Hematopoietic multipotent progenitor cell treated with erythropoietin and hydrocortisone succinate and interleukin-3 and kit ligand, for 15 days (in vitro differentiated cells): Measurements from ENCODE around the gene DOCK11.

ENCODE experiments used
- DNase-seq: peaks from one replicate; pipeline ENCODE4 v3.0.0-alpha.2; 2015; ENCODE audit warnings: low spot score

Gene DOCK11

GRCh38 chrX:118502161-118502789, 6.7 kb downstream of the DOCK11 start:
- DNase-seq = peak; percentile 22

- DNase-seq = no peak
Observed at GRCh38 chrX:118503260-118504041, 7.8 kb downstream of the DOCK11 start.

- no peak for DNase-seq
Observed at GRCh38 chrX:118504581-118504980, 9.0 kb downstream of the DOCK11 start.

GRCh38 chrX:118506805-118507480, 11.3 kb downstream of the DOCK11 start:
- no peak for DNase-seq

GRCh38 chrX:118507766-118508165, 12.2 kb downstream of the DOCK11 start:
- no peak for DNase-seq

GRCh38 chrX:118508221-118508620, 12.6 kb downstream of the DOCK11 start:
- DNase-seq = no peak

- no peak for DNase-seq
Observed at GRCh38 chrX:118508635-118509034, 13.0 kb downstream of the DOCK11 start.

GRCh38 chrX:118510111-118510510, 14.5 kb downstream of the DOCK11 start:
- DNase-seq = no peak

- DNase-seq = no peak
Observed at GRCh38 chrX:118513120-118513898, 17.7 kb downstream of the DOCK11 start.

GRCh38 chrX:118519411-118520215, 24.0 kb downstream of the DOCK11 start:
- no peak for DNase-seq

- no peak for DNase-seq
Observed at GRCh38 chrX:118520216-118521206, 24.9 kb downstream of the DOCK11 start.

- no peak for DNase-seq
Observed at GRCh38 chrX:118521435-118521834, 25.8 kb downstream of the DOCK11 start.

GRCh38 chrX:118522230-118522926, 26.8 kb downstream of the DOCK11 start:
- no peak for DNase-seq

GRCh38 chrX:118523920-118524319, 28.3 kb downstream of the DOCK11 start:
- DNase-seq = peak; percentile 41

GRCh38 chrX:118524344-118524743, 28.7 kb downstream of the DOCK11 start:
- no peak for DNase-seq

- DNase-seq = no peak
Observed at GRCh38 chrX:118525174-118525730, 29.6 kb downstream of the DOCK11 start.

- no peak for DNase-seq
Observed at GRCh38 chrX:118526149-118526548, 30.5 kb downstream of the DOCK11 start.

- DNase-seq = no peak
Observed at GRCh38 chrX:118528071-118528737, 32.6 kb downstream of the DOCK11 start.
